ENCODE measurements around the gene XYLT1. TPM values are rescaled to one million over a fixed set of nuclear protein-coding genes. Genes with fewer than 3 reads are reported as not detected.

The XYLT1 gene
- total RNA-seq, 1 experiment from 2014 or later, result 12.5 TPM

GRCh38 chr16:17144431-17144830, 326.3 kb downstream of the XYLT1 start:
- Histone ChIP-seq H3K4me3 (ENCODE audit: low read depth, low read length) (no peak overlapping the region), H3K4me1 (no peaks in the 10 kb centered on the region), H3K36me3 (ENCODE audit: control insufficient read depth, insufficient read depth, low read length) (no peaks in the 10 kb centered on the region), H3K27me3 (replicated peaks; ENCODE audit: control insufficient read depth, insufficient read depth, low read length) (no peaks in the 10 kb centered on the region), H3K9me3 (no peaks in the 10 kb centered on the region)
- intact Hi-C loops (cut with micrococcal nuclease; ENCODE audit: unreplicated experiment), result no loop called here
- Mint-ChIP-seq H3K9me3 (ENCODE audit: unreplicated experiment) (no peaks in the 10 kb centered on the region), H3K27me3 (ENCODE audit: insufficient read depth, unreplicated experiment) (no peaks in the 10 kb centered on the region), H3K36me3 (ENCODE audit: insufficient read depth, unreplicated experiment) (no peaks in the 10 kb centered on the region), H3K4me3 (ENCODE audit: unreplicated experiment) (no peak overlapping the region), H3K27ac (ENCODE audit: unreplicated experiment) (no peak overlapping the region), H3K4me1 (ENCODE audit: low read depth, unreplicated experiment) (no peaks in the 10 kb centered on the region)
- no TSS peak for BruUV-seq (replicated peaks)
- ChIA-PET CTCF (no interaction called here), POLR2A (no interaction called here)
- no peak for TF ChIP-seq CTCF (IDR thresholded peaks at IDR 0.05; ENCODE audit: insufficient read depth in 1 of 2, low read depth in 1 of 2, low read length in 1 of 2, severe bottlenecking in 1 of 2, unreplicated experiment in 1 of 2)
- DNase-seq, result no peak

- no peak for TF ChIP-seq CTCF (IDR thresholded peaks at IDR 0.05; ENCODE audit: insufficient read depth in 1 of 2, low read depth in 1 of 2, low read length in 1 of 2, severe bottlenecking in 1 of 2, unreplicated experiment in 1 of 2)
- Histone ChIP-seq H3K9me3 (no peaks in the 10 kb centered on the region), H3K27me3 (replicated peaks; ENCODE audit: control insufficient read depth, insufficient read depth, low read length) (no peaks in the 10 kb centered on the region), H3K4me1 (no peaks in the 10 kb centered on the region), H3K36me3 (ENCODE audit: control insufficient read depth, insufficient read depth, low read length) (no peaks in the 10 kb centered on the region), H3K4me3 (ENCODE audit: low read depth, low read length) (no peak overlapping the region)
- Mint-ChIP-seq H3K27ac (ENCODE audit: unreplicated experiment) (no peak overlapping the region), H3K27me3 (ENCODE audit: insufficient read depth, unreplicated experiment) (no peaks in the 10 kb centered on the region), H3K4me3 (ENCODE audit: unreplicated experiment) (no peak overlapping the region), H3K36me3 (ENCODE audit: insufficient read depth, unreplicated experiment) (no peaks in the 10 kb centered on the region), H3K9me3 (ENCODE audit: unreplicated experiment) (no peaks in the 10 kb centered on the region), H3K4me1 (ENCODE audit: low read depth, unreplicated experiment) (no peaks in the 10 kb centered on the region)
- no peak for DNase-seq
- BruUV-seq (replicated peaks), result no TSS peak
- ChIA-PET CTCF (no interaction called here), POLR2A (no interaction called here)
- intact Hi-C loops (cut with micrococcal nuclease; ENCODE audit: unreplicated experiment), result no loop called here
These were observed 327.0 kb downstream of the XYLT1 start for GRCh38 chr16:17143546-17144419.

- H3K27ac Mint-ChIP-seq (ENCODE audit: unreplicated experiment), result no peak overlapping the region
- POLR2A ChIA-PET, result no interaction called here
These were observed 332.0 kb downstream of the XYLT1 start for GRCh38 chr16:17138801-17139200.

More at GRCh38 chr16:17138801-17139200, 332.0 kb downstream of the XYLT1 start:
- Mint-ChIP-seq H3K4me3 (ENCODE audit: unreplicated experiment) (no peak overlapping the region), H3K36me3 (ENCODE audit: insufficient read depth, unreplicated experiment) (no peaks in the 10 kb centered on the region), H3K4me1 (ENCODE audit: low read depth, unreplicated experiment) (no peaks in the 10 kb centered on the region), H3K9me3 (ENCODE audit: unreplicated experiment) (no peaks in the 10 kb centered on the region), H3K27me3 (ENCODE audit: insufficient read depth, unreplicated experiment) (no peaks in the 10 kb centered on the region)
- peak in 1 of 2 experiments; percentile 30 for DNase-seq
- H3K4me1 ChIP-seq, result no peaks in the 10 kb centered on the region
- H3K36me3 ChIP-seq (ENCODE audit: control insufficient read depth, insufficient read depth, low read length), result no peaks in the 10 kb centered on the region
- H3K9me3 ChIP-seq, result no peaks in the 10 kb centered on the region
- H3K4me3 ChIP-seq (ENCODE audit: low read depth, low read length), result no peak overlapping the region
- intact Hi-C loops (cut with micrococcal nuclease; ENCODE audit: unreplicated experiment), result no loop called here
- no peak for TF ChIP-seq CTCF (IDR thresholded peaks at IDR 0.05; ENCODE audit: insufficient read depth in 1 of 2, low read depth in 1 of 2, low read length in 1 of 2, severe bottlenecking in 1 of 2, unreplicated experiment in 1 of 2)
- BruUV-seq (replicated peaks), result no TSS peak
- CTCF ChIA-PET, result no interaction called here
- no peaks in the 10 kb centered on the region for H3K27me3 ChIP-seq (replicated peaks; ENCODE audit: control insufficient read depth, insufficient read depth, low read length)
